ENCODE data around the gene EIF6. TPM values are rescaled to one million over a fixed set of nuclear protein-coding genes. Genes with fewer than 3 reads are reported as not detected.

The EIF6 gene
- total and polyA plus RNA-seq, 2 donors (not counting 3 experiments of a cell fraction or from before 2014, with no cell fraction given) = 153 to 286 TPM

GRCh38 chr20:35298264-35298663 lies 13.7 kb upstream of the EIF6 start:
- H3K9me3 ChIP-seq (replicated peaks; ENCODE audit: control insufficient read depth, insufficient read depth, low read length) = no peaks in the 10 kb centered on the region
- intact Hi-C loops (cut with micrococcal nuclease) = no loop called here
- H3K4me1 ChIP-seq (ENCODE audit: control insufficient read depth, extremely low read depth, insufficient read depth, low read length) = peaks cover 17% of the 10 kb centered on the region
- H4K20me1 ChIP-seq (replicated peaks; ENCODE audit: control insufficient read depth, extremely low read depth, insufficient read depth, low read length) = no peaks in the 10 kb centered on the region
- no peak for FAIRE-seq
- no peaks in the 10 kb centered on the region for H3K36me3 ChIP-seq (ENCODE audit: control insufficient read depth in 2 of 2, extremely low read depth in 1 of 2, insufficient read depth in 2 of 2, low read length in 2 of 2)
- no TSS peak for BruUV-seq (replicated peaks)
- H2AFZ ChIP-seq (ENCODE audit: low read depth, low read length) = no peak overlapping the region
- ChIA-PET CTCF (interaction anchor here (2.1 to 2.4 kb wide), 2 partner anchors 9 to 153 kb away, joined by 4 to 8 read pairs; no protein-coding TSS in a partner anchor), POLR2A (no interaction called here)
- H3K79me2 ChIP-seq (ENCODE audit: control insufficient read depth, insufficient read depth, low read length) = no peaks in the 10 kb centered on the region
- DNase-seq (ENCODE audit: low read depth, low spot score) = no peak
- TF ChIP-seq POLR2AphosphoS5 (IDR thresholded peaks at IDR 0.05; ENCODE audit: insufficient read depth, low read depth, low read length) = no peak
- no peak for TF ChIP-seq JUN (IDR thresholded peaks at IDR 0.05; ENCODE audit: borderline replicate concordance, insufficient read depth, insufficient read length, low read depth)
- no peak for TF ChIP-seq CTCF (IDR thresholded peaks at IDR 0.05; ENCODE audit: extremely low read depth in 1 of 2, insufficient read depth in 1 of 2, low read depth in 1 of 2, low read length in 2 of 2)
- no peak for TF ChIP-seq MYC (IDR thresholded peaks at IDR 0.05; ENCODE audit: low read depth, low read length)
- TF ChIP-seq MAX (IDR thresholded peaks at IDR 0.05; ENCODE audit: insufficient read depth, insufficient read length) = no peak
- no peak for TF ChIP-seq GATA2 (IDR thresholded peaks at IDR 0.05; ENCODE audit: insufficient read depth, insufficient read length, low read depth, low read length)
- no peak for TF ChIP-seq POLR2A (IDR thresholded peaks at IDR 0.05; ENCODE audit: low read depth, low read length)
- no peak for TF ChIP-seq FOS (IDR thresholded peaks at IDR 0.05; ENCODE audit: borderline replicate concordance, insufficient read depth, low read length)
- no peak for TF ChIP-seq EZH2 (IDR thresholded peaks at IDR 0.05; ENCODE audit: borderline replicate concordance, low read depth, low read length, severe bottlenecking)
- dilution Hi-C loops (cut with MboI; ENCODE audit: extremely low pct_ligation_motif_present, low sequenced_read_pairs) = no loop called here
- H3K9me1 ChIP-seq (replicated peaks; ENCODE audit: control insufficient read depth, extremely low read depth, insufficient read depth, low read length) = no peaks in the 10 kb centered on the region
- no peak overlapping the region for H3K4me2 ChIP-seq (ENCODE audit: insufficient read depth, low read length)
- H3K27me3 ChIP-seq (ENCODE audit: control insufficient read depth in 2 of 2, insufficient read depth in 2 of 2, low read length in 2 of 2) = peaks cover 0 to 2% of the 10 kb centered on the region in 2 experiments
- H3K9ac ChIP-seq (replicated peaks; ENCODE audit: extremely low read depth, insufficient read depth, low read length) = no peak overlapping the region
- H3K27ac ChIP-seq (ENCODE audit: insufficient read depth, low read depth, low read length) = no peak overlapping the region
- no peak overlapping the region for H3K4me3 ChIP-seq (replicated peaks in 1 of 3; ENCODE audit: insufficient read depth in 1 of 3, low read depth in 1 of 3, low read length in 3 of 3)

Measured in endothelial cell of umbilical vein (primary cell).